Measurements from ENCODE around the gene PLEKHA7.

PLEKHA7 gene

DNA sequence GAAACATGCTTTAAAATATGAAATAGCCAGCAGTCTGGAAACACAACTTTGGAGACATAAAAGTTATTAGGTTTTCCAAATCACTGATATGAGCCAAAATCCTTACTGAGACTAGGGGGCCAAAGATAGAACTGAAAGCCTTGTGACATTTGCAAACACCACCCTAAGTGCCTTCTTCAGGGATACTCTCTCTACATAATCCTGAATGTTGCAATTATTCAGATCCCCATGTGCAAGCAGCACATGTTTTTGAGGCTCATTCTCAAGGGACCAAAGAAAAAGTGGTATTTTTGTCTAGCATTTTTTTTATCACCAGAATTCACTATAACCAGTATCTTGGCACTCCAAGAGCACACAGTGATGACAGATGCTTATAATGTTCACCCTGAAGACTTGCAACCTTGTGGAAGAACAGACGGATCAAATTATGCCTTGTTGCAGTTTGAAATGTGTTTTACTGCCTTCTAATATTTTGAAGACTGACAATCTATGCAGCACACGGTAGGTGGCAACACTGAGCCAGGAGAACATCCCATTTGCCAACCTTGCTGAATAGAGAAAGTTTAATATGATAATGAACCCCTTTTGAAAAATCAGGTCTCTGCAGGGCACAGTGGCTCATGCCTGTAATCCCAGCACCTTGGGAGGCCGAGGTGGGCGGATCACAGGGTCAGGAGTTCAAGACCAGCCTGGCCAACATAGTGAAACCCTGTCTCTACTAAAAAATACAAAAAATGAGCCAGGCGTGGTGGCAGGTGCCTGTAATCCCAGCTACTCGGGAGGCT lies 78.5 kb downstream of the PLEKHA7 start:
- Histone ChIP-seq H3K27me3 (no peaks in the 10 kb centered on the region), H3K4me3 (ENCODE audit: low read depth, low read length) (no peak overlapping the region), H3K4me1 (no peaks in the 10 kb centered on the region), H3K36me3 (no peaks in the 10 kb centered on the region), H3K9me3 (no peaks in the 10 kb centered on the region)
- TF ChIP-seq CTCF (IDR thresholded peaks at IDR 0.05; ENCODE audit: low read depth, low read length), result peak; percentile 66
- peak; percentile 9 for DNase-seq

- Histone ChIP-seq H3K36me3 (no peaks in the 10 kb centered on the region), H3K4me1 (no peaks in the 10 kb centered on the region), H3K27me3 (no peaks in the 10 kb centered on the region), H3K4me3 (ENCODE audit: low read depth, low read length) (no peak overlapping the region), H3K9me3 (no peaks in the 10 kb centered on the region)
- TF ChIP-seq CTCF (IDR thresholded peaks at IDR 0.05; ENCODE audit: low read depth, low read length), result no peak
- DNase-seq, result no peak
Measured at GRCh38 chr11:16933756-16934603, 80.2 kb downstream of the PLEKHA7 start.

DNA sequence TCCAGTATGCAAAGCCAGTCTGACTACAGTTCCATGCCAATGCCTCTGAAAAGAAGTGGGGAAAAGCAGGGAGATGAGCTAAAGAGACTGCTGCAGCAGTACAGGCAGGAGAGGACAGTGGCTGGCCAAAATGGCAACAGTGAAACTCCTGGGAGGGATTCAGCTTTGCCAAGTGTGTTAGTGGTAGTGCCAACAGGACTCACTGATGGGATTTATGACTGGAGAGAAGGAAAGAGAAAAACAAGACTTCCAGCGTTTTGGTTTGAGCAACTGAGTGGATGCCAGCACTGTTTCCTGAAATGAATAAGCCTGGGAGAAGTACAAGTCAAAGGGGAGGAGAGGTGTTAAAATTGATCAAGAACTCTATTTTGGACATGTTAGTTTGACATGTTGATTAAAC lies 80.9 kb downstream of the PLEKHA7 start:
- Histone ChIP-seq H3K9me3 (no peaks in the 10 kb centered on the region), H3K27me3 (no peaks in the 10 kb centered on the region), H3K4me1 (no peaks in the 10 kb centered on the region), H3K4me3 (ENCODE audit: low read depth, low read length) (no peak overlapping the region), H3K36me3 (no peaks in the 10 kb centered on the region)
- no peak for DNase-seq
- TF ChIP-seq CTCF (IDR thresholded peaks at IDR 0.05; ENCODE audit: low read depth, low read length), result no peak

- DNase-seq, result no peak
- Histone ChIP-seq H3K36me3 (no peaks in the 10 kb centered on the region), H3K27me3 (peaks cover 21% of the 10 kb centered on the region), H3K4me1 (no peaks in the 10 kb centered on the region), H3K4me3 (ENCODE audit: low read depth, low read length) (no peak overlapping the region), H3K9me3 (no peaks in the 10 kb centered on the region)
- no peak for TF ChIP-seq CTCF (IDR thresholded peaks at IDR 0.05; ENCODE audit: low read depth, low read length)
Measured at GRCh38 chr11:16928044-16928443, 86.2 kb downstream of the PLEKHA7 start.

DNA sequence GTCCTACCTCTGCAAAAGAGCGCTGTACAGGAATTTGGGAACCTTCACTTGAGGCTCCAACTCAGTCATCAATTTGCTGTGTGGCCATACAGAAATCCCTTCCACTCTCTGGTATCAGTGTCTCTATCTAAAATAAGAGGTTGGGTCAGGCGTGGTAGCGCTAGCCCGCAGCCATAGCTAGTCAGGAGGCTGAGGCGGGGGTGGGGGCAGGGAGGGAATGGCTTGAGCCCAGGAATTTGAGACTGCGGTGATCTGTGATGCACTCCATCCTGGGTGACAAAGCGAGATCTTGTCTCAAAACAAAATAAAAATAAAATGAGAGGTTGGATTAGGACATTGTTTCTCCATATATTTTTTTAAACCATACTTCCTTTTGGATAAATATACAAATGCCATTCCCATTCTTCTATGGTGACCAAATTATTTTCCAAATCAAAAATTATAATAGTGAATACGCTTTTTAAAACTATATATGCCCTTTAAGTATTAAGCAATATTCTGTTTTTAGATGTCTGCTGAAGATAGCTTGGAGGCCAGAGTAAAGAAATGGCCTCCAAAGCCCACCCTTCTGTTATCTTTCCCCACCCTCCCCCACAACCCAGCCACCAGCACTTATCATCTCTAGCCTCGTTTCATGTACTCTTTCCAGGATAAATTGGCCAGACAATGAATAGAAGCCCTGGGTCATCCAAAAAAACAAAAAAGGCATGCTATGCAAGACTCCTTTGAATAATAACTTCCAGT lies 87.2 kb downstream of the PLEKHA7 start:
- H3K27me3 ChIP-seq, result peaks cover 21% of the 10 kb centered on the region
- H3K36me3 ChIP-seq, result no peaks in the 10 kb centered on the region
- no peak for TF ChIP-seq CTCF (IDR thresholded peaks at IDR 0.05; ENCODE audit: low read depth, low read length)
- H3K9me3 ChIP-seq, result no peaks in the 10 kb centered on the region
- DNase-seq, result no peak
- no peak overlapping the region for H3K4me3 ChIP-seq (ENCODE audit: low read depth, low read length)
- H3K4me1 ChIP-seq, result no peaks in the 10 kb centered on the region

All from BE2C (cell line).